ENCODE data around the gene RIC1. TPM values are rescaled to one million over a fixed set of nuclear protein-coding genes. Genes with fewer than 3 reads are reported as not detected.
A peak's percentile ranks its signal among the peaks of the same experiment; 100 is the strongest.

RIC1 gene
- polyA plus RNA-seq, 1 of the 3 experiments (the other 2 are of a cell fraction), result 21.9 TPM

DNA sequence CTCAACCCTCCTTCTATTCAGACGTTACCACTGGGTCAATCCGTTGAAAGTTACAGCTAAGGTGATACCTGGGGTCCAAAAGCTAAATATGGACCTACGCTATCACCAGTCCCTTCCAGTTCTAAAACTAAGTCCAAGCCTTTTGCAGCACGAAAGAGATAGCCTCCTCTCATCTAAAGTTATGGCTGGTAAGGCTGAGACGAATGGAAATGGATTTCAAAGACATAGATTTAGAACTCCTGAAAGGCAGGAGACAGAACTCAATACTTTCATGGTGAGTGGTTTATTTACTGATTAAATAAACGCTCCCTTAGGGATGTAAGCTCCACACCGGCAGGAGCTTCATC lies 751 bp upstream of the RIC1 start:
- Histone ChIP-seq H3K27ac (ENCODE audit: low read depth in 2 of 2, low read length in 1 of 2) (peak overlapping the region; percentile 91 to 95), H3K36me3 (replicated peaks in 1 of 2; ENCODE audit: control insufficient read depth in 1 of 2, insufficient read depth in 2 of 2, low read length in 1 of 2) (peaks cover 0 to 3% of the 10 kb centered on the region in 2 experiments), H4K20me1 (ENCODE audit: insufficient read depth) (peaks cover 32% of the 10 kb centered on the region), H3K4me2 (peak overlapping the region; percentile 83), H3K27me3 (ENCODE audit: insufficient read depth) (no peaks in the 10 kb centered on the region), H3K9me2 (no peaks in the 10 kb centered on the region), H3K9ac (peak overlapping the region; percentile 76), H3K79me2 (ENCODE audit: insufficient read depth) (peaks cover 92% of the 10 kb centered on the region), H3K4me3 (ENCODE audit: low read depth in 2 of 2, low read length in 1 of 2) (peak overlapping the region; percentile 93 to 95), H3K9me3 (no peaks in the 10 kb centered on the region), H2AFZ (ENCODE audit: low read depth) (peak overlapping the region; percentile 78; the same call in 1 of the 2 replicates), H3K4me1 (ENCODE audit: control insufficient read depth in 1 of 2, insufficient read depth in 2 of 2, low read depth in 1 of 2, low read length in 1 of 2) (peaks cover 8 to 15% of the 10 kb centered on the region in 2 experiments; a peak in 3 of 4 replicates), H3F3A (replicated peaks; ENCODE audit: insufficient read depth) (peaks cover 13% of the 10 kb centered on the region)
- WGBS (ENCODE audit: low lambda C conversion rate), result 2% methylated on average over 7 of the region's 7 CpGs
- ChIA-PET POLR2A (interaction anchor here (0.9 to 1.5 kb wide), 4 partner anchors 9 to 380 kb away, joined by 3 to 5 read pairs (median 4); partner anchors contain the start of gene CD274), CTCF (interaction anchor here (1.0 to 1.3 kb wide), 2 partner anchors 23 to 28 kb away, joined by 3 read pairs; no protein-coding TSS in a partner anchor)
- DNase-seq, result peak; percentile 29
- TF ChIP-seq, protein P1, sequence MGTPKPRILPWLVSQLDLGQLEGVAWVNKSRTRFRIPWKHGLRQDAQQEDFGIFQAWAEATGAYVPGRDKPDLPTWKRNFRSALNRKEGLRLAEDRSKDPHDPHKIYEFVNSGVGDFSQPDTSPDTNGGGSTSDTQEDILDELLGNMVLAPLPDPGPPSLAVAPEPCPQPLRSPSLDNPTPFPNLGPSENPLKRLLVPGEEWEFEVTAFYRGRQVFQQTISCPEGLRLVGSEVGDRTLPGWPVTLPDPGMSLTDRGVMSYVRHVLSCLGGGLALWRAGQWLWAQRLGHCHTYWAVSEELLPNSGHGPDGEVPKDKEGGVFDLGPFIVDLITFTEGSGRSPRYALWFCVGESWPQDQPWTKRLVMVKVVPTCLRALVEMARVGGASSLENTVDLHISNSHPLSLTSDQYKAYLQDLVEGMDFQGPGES (IDR thresholded peaks at IDR 0.05; ENCODE audit: low read depth, low read length), result no peak
- TF ChIP-seq FOXJ3 (CRISPR knock-in tag; IDR thresholded peaks at IDR 0.05) (no peak), EP300 (IDR thresholded peaks at IDR 0.05; ENCODE audit: borderline replicate concordance in 1 of 2, low read depth in 1 of 2, low read length in 1 of 2) (no peak), FOXM1 (IDR thresholded peaks at IDR 0.05; ENCODE audit: low read depth) (no peak), CHD2 (IDR thresholded peaks at IDR 0.05; ENCODE audit: low read length, partially characterized antibody) (no peak), USF1 (IDR thresholded peaks at IDR 0.05; ENCODE audit: borderline replicate concordance, low read depth) (no peak), NFIC (IDR thresholded peaks at IDR 0.05; ENCODE audit: borderline replicate concordance) (no peak), CTCF (IDR thresholded peaks at IDR 0.05) (no peak), YY1 (IDR thresholded peaks at IDR 0.05; ENCODE audit: low read depth) (no peak)

- H2AFZ ChIP-seq (ENCODE audit: low read depth), result peak overlapping the region; percentile 60; the same call in 1 of the 2 replicates
- TF ChIP-seq REST (IDR thresholded peaks at IDR 0.05; ENCODE audit: low read depth, low read length) (no peak), POLR2AphosphoS5 (IDR thresholded peaks at IDR 0.05; ENCODE audit: low read depth, low read length) (0 out of 2 replicates have a peak, but pooled peaks have one; percentile 52), EP300 (IDR thresholded peaks at IDR 0.05; ENCODE audit: borderline replicate concordance in 1 of 2, low read depth in 1 of 2, low read length in 1 of 2) (no peak), CTCF (IDR thresholded peaks at IDR 0.05) (no peak), MXI1 (IDR thresholded peaks at IDR 0.05; ENCODE audit: low read depth, low read length) (peak; percentile 32; the same call in 1 of the 2 replicates)
- H3K36me3 ChIP-seq (replicated peaks in 1 of 2; ENCODE audit: control insufficient read depth in 1 of 2, insufficient read depth in 2 of 2, low read length in 1 of 2), result peaks cover 0 to 7% of the 10 kb centered on the region in 2 experiments
- no peaks in the 10 kb centered on the region for H3K9me2 ChIP-seq
- no peaks in the 10 kb centered on the region for H3K9me3 ChIP-seq
- peak; percentile 69 for DNase-seq
- WGBS (ENCODE audit: low lambda C conversion rate), result under 1% methylated on average over 28 of the region's 56 CpGs
- peak overlapping the region; percentile 76 for H3K9ac ChIP-seq
- no peaks in the 10 kb centered on the region for H3K27me3 ChIP-seq (ENCODE audit: insufficient read depth)
- CTCF ChIA-PET, result no interaction called here
- H4K20me1 ChIP-seq (ENCODE audit: insufficient read depth), result peaks cover 41% of the 10 kb centered on the region
- peaks cover 19% of the 10 kb centered on the region for H3F3A ChIP-seq (replicated peaks; ENCODE audit: insufficient read depth)
- H3K79me2 ChIP-seq (ENCODE audit: insufficient read depth), result peaks cover 94% of the 10 kb centered on the region
- POLR2A ChIA-PET, result interaction anchor here (0.7 to 1.5 kb wide), 5 partner anchors 10 to 379 kb away, joined by 3 to 5 read pairs (median 4); partner anchors contain the start of gene CD274
- H3K4me1 ChIP-seq (ENCODE audit: control insufficient read depth in 1 of 2, insufficient read depth in 2 of 2, low read depth in 1 of 2, low read length in 1 of 2), result peaks cover 8 to 15% of the 10 kb centered on the region in 2 experiments; a peak in 3 of 4 replicates
- peak overlapping the region; percentile 83 for H3K4me2 ChIP-seq
- peak overlapping the region; percentile 93 to 95 for H3K4me3 ChIP-seq (ENCODE audit: low read depth in 2 of 2, low read length in 1 of 2)
- H3K27ac ChIP-seq (ENCODE audit: low read depth in 2 of 2, low read length in 1 of 2), result peak overlapping the region; percentile 91 to 95
Observed at GRCh38 chr9:5629312-5630080, 589 bp downstream of the RIC1 start.

Data from SK-N-SH (cell line).